Activated CD4-positive, alpha-beta T cell treated with anti-CD3 and anti-CD28 coated beads, Interleukin-2, amount 50 U/mL, for 48 hours (primary cell): ENCODE data around the gene STARD8.
"Not testable (repeated sequence)": the region's sequence is repeated elsewhere in the genome, so short reads cannot be mapped to it uniquely, and the experiment has no call there.

Source experiments
- DNase-seq, 2 experiments: peaks; one replicate each; pipeline ENCODE4 v3.0.0-alpha.2; 2020

STARD8 gene

GRCh38 chrX:68658530-68658929, 11.1 kb downstream of the STARD8 start:
- no peak for DNase-seq

- DNase-seq = no peak
These were observed 11.9 kb downstream of the STARD8 start for GRCh38 chrX:68659385-68659784.

- no peak for DNase-seq
These were observed 12.3 kb downstream of the STARD8 start for GRCh38 chrX:68659786-68660185.

DNA sequence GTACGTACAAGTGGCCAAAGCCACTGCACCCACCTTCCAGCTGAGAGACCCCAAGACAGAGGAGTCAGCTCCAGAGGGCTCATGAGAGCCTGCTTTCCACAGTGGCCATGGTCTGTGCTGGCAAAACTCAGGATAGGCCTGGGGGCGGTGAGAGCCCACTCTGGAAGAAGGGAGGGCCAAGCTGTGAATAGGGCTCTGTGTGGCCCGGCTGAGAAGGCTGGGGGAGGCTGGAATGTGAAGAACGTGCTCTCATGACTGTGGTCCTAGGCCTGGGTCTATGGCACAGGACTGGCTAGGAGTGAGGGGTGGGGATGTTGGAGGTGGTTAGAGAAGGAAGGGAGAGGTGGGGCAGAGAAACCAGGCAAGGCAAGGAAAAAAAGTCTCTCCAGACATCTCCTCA, 13.3 kb downstream of the STARD8 start:
- no peak for DNase-seq

- DNase-seq = no peak
These were observed 18.0 kb downstream of the STARD8 start for GRCh38 chrX:68665502-68665901.

- DNase-seq = no peak
These were observed 19.1 kb downstream of the STARD8 start for GRCh38 chrX:68666580-68666979.

DNA sequence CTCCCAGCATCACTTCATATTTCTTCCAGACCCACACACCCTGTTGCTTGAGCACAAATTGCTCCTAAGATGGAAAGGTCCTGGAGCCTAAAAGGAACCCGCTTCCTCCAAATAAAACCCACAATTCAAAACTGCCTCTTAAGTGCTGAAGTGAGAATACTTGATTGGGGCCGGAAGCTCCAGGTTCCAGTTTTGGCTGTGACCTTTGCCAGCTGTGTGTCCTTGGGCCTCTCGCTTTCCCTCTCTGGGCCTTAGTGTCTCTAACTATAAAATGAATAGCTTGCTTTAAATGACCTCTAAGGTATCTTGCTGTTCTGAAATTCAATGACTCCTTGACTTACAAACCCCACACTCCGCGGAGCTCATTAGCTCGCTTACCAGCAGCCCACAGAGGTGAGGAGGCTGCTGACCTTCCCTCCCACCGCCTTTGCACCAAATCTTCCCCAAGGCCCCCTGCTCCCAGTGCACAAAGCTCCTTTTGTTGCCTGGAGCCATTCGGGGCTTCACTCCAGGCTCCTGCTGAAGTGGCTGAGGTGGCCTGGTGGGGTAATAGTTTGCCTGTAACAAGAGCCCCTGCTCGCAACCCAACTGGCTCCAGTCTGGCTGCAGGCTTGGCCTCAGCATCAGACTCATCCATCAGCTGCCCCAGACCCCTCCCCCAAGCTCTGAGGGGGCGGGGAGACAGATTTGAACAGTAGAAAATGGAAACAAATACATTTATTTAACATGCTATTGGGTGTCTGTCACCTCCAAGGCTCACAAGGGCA, 21.8 kb downstream of the STARD8 start:
- no peak for DNase-seq

GRCh38 chrX:68669871-68670270, 22.4 kb downstream of the STARD8 start:
- no peak for DNase-seq

DNA sequence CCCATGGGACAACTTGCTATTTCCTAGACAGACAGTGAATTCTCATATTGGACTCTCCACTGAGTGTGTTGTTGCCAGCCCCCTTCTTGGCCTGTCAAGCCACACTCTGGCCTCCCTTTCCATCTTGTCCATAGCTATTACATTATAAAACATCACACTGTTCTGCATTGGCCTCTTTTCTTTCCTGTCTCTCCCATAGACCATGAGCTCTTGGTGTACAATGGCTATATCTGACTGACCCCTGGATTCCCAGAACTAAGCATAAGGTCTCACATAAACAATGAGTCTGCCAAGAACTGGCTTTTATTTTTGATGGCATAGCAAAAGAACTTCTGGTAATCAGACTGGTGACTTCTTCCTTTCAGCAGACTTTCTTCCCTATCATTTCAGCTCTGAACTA, 23.8 kb downstream of the STARD8 start:
- DNase-seq = no peak

DNA sequence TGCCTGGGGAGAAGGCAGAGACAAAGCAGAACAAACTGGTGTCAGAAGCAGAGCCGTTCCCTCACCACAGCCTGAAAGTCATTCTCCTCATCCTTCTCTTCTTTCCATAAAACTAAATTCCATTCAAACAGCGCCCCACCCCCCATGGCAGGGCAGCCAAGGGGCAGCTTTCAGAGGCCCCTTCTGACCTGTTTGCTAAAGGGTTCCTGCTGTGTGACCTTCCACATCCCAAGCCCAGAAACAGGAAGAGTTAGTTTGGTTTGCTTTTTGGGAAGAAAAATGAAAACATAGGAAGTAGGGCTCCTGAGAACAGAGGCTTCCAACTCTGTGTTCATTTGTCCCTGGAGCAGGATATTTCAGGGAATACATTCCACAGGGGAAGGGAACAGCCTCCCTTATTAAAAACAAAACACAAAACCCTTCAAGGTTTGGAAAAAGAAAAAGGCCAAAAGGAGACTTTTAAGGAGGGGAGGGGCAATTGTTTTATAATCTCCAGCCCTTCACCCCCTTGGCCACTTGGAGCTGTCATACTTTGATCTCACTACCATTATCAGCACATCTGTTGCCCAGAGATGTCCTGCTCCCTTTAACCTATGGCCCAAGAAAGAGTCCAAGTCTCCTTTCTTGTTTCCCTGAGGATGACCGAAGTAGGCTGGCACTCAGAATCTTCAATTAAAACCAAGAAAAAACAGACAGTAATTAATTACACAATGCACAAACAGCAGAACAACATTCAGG, 25.3 kb downstream of the STARD8 start:
- no peak for DNase-seq

DNA sequence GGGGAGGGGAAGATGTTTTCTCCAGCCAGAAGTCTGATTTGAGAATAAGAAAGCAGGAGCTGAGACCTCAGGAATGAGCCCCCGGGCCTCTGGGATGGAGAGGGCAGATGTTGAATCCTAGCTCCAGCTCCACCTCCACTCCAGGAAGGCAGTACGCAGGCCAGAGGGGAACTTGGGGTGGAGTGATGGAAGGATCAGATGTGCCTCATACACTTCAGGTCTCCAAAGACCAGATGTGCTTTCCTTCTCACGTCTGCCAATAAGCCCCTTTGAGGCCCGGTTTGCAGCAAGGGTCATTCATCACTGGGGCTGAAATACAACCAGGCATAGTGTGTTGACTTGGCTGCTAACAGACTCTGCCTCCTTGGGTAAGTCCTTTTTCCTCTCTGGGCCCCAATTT, 28.1 kb downstream of the STARD8 start:
- no peak for DNase-seq

DNA sequence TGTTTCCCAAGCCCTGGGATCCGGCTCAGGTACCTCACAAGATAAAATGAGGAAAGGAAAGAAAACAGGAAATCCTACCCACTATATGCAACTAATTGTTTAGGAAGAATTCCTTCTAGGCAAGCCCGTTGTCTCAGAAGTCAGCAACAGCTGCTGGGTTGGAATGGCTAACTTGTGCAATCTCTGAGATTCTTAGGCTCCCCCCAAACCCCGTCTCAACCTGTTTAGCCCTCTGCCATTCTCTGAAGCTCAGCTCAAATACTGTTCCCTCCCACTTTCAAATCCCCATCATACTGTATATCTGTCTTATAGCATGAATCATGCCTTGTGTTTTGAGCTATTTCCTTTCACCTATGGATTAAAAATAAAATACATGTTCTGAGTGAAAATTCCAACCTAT, 28.9 kb downstream of the STARD8 start:
- no peak for DNase-seq

- DNase-seq = no peak
These were observed 30.5 kb downstream of the STARD8 start for GRCh38 chrX:68677998-68678397.

GRCh38 chrX:68681443-68681941, 34.0 kb downstream of the STARD8 start:
- no peak for DNase-seq

GRCh38 chrX:68682790-68683189, 35.3 kb downstream of the STARD8 start:
- no peak for DNase-seq

GRCh38 chrX:68683580-68683979, 36.1 kb downstream of the STARD8 start:
- no peak for DNase-seq

- DNase-seq = peak; percentile 22 to 31
These were observed 36.9 kb downstream of the STARD8 start for GRCh38 chrX:68684291-68684918.

DNA sequence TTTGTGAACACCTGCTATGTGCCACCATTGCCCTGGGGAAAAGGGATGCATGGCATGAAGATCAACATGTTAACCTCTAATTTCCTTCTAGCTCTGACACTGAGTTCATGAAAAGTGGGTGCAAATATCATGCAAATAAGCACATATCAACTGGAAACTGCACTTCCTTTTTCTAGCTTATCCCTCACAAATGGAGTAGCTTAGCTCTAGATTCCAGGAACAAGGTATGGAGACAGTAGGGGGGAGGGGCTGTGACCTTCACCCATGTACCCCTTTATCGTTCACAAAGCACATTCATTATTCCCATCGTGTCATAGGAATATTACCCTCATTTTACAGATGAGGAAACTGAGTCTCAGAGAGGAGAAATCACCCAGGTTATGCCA, 37.4 kb downstream of the STARD8 start:
- no peak for DNase-seq

- DNase-seq = no peak
These were observed 38.2 kb downstream of the STARD8 start for GRCh38 chrX:68685685-68686084.

DNA sequence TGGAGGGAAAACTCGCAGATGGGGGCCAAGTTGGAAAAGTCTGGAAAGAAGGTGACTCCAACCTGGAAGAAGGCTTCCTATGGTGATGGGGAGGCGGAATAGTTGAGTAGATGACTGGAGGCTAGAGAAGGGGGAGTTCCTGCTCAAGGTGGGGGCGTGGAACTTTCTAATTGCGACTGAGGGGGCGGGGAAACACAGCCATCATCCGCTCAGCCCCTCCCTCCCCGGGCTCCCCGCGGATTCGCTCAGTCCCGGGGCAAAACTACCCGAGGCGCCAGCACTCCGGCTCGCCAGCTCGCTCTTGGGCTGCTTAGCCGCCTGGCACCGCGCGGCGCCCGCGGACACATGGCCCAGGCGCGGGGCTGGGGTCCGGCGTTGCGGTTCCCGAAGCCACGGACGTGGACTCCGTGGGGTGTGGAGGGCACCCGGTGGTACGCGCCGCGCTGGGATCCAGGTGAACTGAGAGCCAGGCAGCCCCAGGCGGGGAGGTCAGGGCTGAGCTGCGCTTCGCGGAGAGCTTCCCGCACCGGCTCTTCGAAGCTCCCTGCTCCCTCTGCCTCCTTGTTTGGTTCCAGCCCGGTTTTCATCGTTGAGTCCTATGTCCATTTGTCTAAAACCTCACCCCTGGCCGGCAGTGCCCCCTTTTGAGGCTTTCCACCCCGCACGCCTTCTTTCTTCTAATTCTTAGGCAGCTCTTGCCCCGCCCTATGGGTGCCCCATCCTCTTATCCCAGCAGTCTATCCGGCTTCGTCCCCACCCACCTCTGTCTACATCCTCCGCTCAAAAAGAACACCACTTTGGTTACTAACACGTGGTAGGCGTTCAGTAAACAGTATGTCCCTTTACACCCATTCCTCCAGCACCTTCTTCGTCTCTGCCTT, 38.9 kb downstream of the STARD8 start:
- peak; percentile 13 to 30 for DNase-seq

DNA sequence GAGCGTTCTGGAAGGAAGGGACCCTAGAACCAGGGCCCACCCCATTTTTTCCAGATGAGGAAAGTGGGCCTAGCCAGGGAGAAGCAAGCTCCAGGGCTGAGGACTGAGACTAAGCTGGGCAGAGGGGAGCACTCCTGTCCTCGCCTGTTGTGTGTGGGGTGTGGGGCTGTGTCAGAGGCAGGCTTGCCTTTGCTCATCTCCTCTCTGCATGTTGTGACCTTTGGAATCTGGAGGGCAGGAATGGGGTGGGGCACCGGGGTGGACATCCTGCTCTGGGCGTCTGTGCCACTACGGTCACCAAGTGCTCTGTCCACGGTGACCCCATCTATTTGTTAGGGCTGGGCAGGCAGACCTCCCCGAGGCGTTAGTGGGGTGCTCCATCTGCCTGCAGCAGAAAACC, 41.5 kb downstream of the STARD8 start:
- DNase-seq = not testable (repeated sequence)

- DNase-seq = no peak
These were observed 43.6 kb downstream of the STARD8 start for GRCh38 chrX:68690936-68691501.
